ENCODE data around the gene MARK1. TPM values are rescaled to one million over a fixed set of nuclear protein-coding genes. Genes with fewer than 3 reads are reported as not detected.

MARK1 gene
- total RNA-seq, 4 donors from 2014 or later: 1.3 to 2.7 (median 1.9) TPM

- TF ChIP-seq, protein P1, sequence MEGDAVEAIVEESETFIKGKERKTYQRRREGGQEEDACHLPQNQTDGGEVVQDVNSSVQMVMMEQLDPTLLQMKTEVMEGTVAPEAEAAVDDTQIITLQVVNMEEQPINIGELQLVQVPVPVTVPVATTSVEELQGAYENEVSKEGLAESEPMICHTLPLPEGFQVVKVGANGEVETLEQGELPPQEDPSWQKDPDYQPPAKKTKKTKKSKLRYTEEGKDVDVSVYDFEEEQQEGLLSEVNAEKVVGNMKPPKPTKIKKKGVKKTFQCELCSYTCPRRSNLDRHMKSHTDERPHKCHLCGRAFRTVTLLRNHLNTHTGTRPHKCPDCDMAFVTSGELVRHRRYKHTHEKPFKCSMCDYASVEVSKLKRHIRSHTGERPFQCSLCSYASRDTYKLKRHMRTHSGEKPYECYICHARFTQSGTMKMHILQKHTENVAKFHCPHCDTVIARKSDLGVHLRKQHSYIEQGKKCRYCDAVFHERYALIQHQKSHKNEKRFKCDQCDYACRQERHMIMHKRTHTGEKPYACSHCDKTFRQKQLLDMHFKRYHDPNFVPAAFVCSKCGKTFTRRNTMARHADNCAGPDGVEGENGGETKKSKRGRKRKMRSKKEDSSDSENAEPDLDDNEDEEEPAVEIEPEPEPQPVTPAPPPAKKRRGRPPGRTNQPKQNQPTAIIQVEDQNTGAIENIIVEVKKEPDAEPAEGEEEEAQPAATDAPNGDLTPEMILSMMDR (IDR thresholded peaks at IDR 0.05 in 4 of 5, conservative IDR thresholded peaks at IDR 0.05 in 1 of 5): no peak
- no peak for TF ChIP-seq POLR2A (IDR thresholded peaks at IDR 0.05)
- DNase-seq: no peak
- in situ Hi-C loops (cut with MboI; ENCODE audit: low sequenced_read_pairs in 4 of 4): no loop called here
- no peaks in the 10 kb centered on the region for H3K9me3 ChIP-seq
- ATAC-seq: no peak
- H3K27ac ChIP-seq: no peak overlapping the region
- intact Hi-C loops (cut with DNase I; ENCODE audit: low total_unique reads): no loop called here
- H3K4me1 ChIP-seq: peaks cover 0 to 4% of the 10 kb centered on the region in 2 donors
- H3K4me3 ChIP-seq: no peak overlapping the region
- no peaks in the 10 kb centered on the region for H3K27me3 ChIP-seq
- H3K36me3 ChIP-seq: no peaks in the 10 kb centered on the region
These were observed 179.2 kb downstream of the MARK1 start for GRCh38 chr1:220707160-220707559.

- no peaks in the 10 kb centered on the region for H3K36me3 ChIP-seq
- in situ Hi-C loops (cut with MboI; ENCODE audit: low sequenced_read_pairs in 4 of 4) (no loop called here), intact Hi-C loops (cut with DNase I; ENCODE audit: low total_unique reads) (no loop called here)
- no peak for TF ChIP-seq POLR2A (IDR thresholded peaks at IDR 0.05)
- TF ChIP-seq, protein P1 (IDR thresholded peaks at IDR 0.05 in 4 of 5, conservative IDR thresholded peaks at IDR 0.05 in 1 of 5): no peak
- no peaks in the 10 kb centered on the region for H3K27me3 ChIP-seq
- DNase-seq: no peak
- no peaks in the 10 kb centered on the region for H3K4me1 ChIP-seq
- no peak for ATAC-seq
- no peak overlapping the region for H3K4me3 ChIP-seq
- H3K9me3 ChIP-seq: no peaks in the 10 kb centered on the region
- H3K27ac ChIP-seq: no peak overlapping the region
These were observed 180.3 kb downstream of the MARK1 start for GRCh38 chr1:220708244-220708643.

- Histone ChIP-seq H3K9me3 (no peaks in the 10 kb centered on the region), H3K4me1 (no peaks in the 10 kb centered on the region), H3K27me3 (no peaks in the 10 kb centered on the region), H3K27ac (no peak overlapping the region), H3K4me3 (no peak overlapping the region), H3K36me3 (no peaks in the 10 kb centered on the region)
- ATAC-seq (no peak), DNase-seq (no peak)
- in situ Hi-C loops (cut with MboI; ENCODE audit: low sequenced_read_pairs in 4 of 4) (no loop called here), intact Hi-C loops (cut with DNase I; ENCODE audit: low total_unique reads) (no loop called here)
- TF ChIP-seq POLR2A (IDR thresholded peaks at IDR 0.05): no peak
- TF ChIP-seq, protein P1 (IDR thresholded peaks at IDR 0.05 in 4 of 5, conservative IDR thresholded peaks at IDR 0.05 in 1 of 5): no peak
These were observed 181.2 kb downstream of the MARK1 start for GRCh38 chr1:220708936-220709801.

DNA sequence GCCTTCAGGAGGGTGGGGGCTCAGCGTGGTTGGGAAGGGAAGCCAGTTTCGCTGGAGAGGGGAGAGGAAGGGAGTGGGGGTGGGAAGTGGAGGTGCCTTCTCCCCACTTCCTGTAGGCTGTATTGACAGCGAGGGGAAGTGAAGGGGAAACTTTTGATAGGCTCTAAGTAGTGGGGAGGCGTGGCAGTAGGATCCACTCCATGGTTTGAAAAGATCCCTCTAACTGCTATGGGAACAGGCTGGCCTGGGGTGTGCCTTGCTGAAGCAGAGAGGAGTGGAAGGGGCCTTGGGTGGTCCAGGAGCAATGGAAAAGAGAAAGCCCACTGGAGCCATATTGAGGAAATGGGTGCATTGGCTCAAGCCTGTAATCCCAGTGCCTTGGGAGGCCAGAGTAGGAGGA, 182.4 kb downstream of the MARK1 start:
- DNase-seq (no peak), ATAC-seq (no peak)
- in situ Hi-C loops (cut with MboI; ENCODE audit: low sequenced_read_pairs in 4 of 4): no loop called here
- Histone ChIP-seq H3K27ac (no peak overlapping the region), H3K9me3 (no peaks in the 10 kb centered on the region), H3K4me1 (no peaks in the 10 kb centered on the region), H3K36me3 (no peaks in the 10 kb centered on the region), H3K27me3 (no peaks in the 10 kb centered on the region), H3K4me3 (no peak overlapping the region)
- TF ChIP-seq, protein P1 (IDR thresholded peaks at IDR 0.05 in 4 of 5, conservative IDR thresholded peaks at IDR 0.05 in 1 of 5): no peak
- TF ChIP-seq POLR2A (IDR thresholded peaks at IDR 0.05): no peak
- intact Hi-C loops (cut with DNase I; ENCODE audit: low total_unique reads): no loop called here
